HepG2 (cell line): ENCODE results near the gene UBAP1. TPM values are rescaled to one million over a fixed set of nuclear protein-coding genes. Genes with fewer than 3 reads are reported as not detected.

Experiments used
- ATAC-seq: fragments of 200-7000 bp; cut with Tn5 transposase; 3 replicates; pipeline ENCODE4 v1.9.1; 2020; ENCODE audit warnings: mild to moderate bottlenecking, moderate library complexity
- BruUV-seq: library from RNA; stranded (reverse); fragments of 400-500 nt; replicated peaks from 2 replicates; lab custom pipeline; 2021; lab: Mats Ljungman, UMichigan
- CTCF ChIA-PET: fragments of 300-600 bp; formaldehyde crosslinking; extraction: SDS; loops from one replicate; lab custom pipeline; 2021; ENCODE audit warnings: low total read pairs, inconsistent platforms, low intra/inter-chr PET ratio; lab: Yijun Ruan, JAX
- POLR2A ChIA-PET: fragments of 350-600 bp; sonication (Branson Sonifier 250); formaldehyde crosslinking; loops from one replicate; lab custom pipeline; 2020; ENCODE audit warnings: antibody characterized with exemption, inconsistent platforms; lab: Yijun Ruan, JAX
- DNase-seq: peaks from one replicate; pipeline ENCODE4 v3.0.0-alpha.2; 2015; ENCODE audit warnings: low spot score
- FAIRE-seq: peaks from 3 replicates; lab custom pipeline; 2011; peaks lifted over from hg19 to GRCh38; lab: Jason Lieb, UNC
- H2AFZ ChIP-seq: one replicate; pipeline ENCODE4 v1.6.1; 2011; ENCODE audit warnings: low read length, inconsistent platforms
- H3K27ac ChIP-seq: fragments of 300-600 bp; 3 replicates; pipeline ENCODE4 v1.8.0; 2011; ENCODE audit warnings: mixed run types, mild to moderate bottlenecking, mixed read lengths, low read length, inconsistent platforms; ENCODE audit not compliant: insufficient read depth; ENCODE audit errors: extremely low read length
- H3K27me3 ChIP-seq, 2 experiments: fragments of 200-600 bp in 1 of 2; 2 replicates in 1 of 2; 3 replicates in 1 of 2; pipeline versions ENCODE4 v1.6.0 to v1.8.0; 2011; ENCODE audit warnings: low read length in 2 of 2, mild to moderate bottlenecking in 2 of 2, moderate library complexity in 2 of 2, inconsistent platforms in 1 of 2; ENCODE audit not compliant: insufficient read depth in 2 of 2, control insufficient read depth in 1 of 2
- H3K36me3 ChIP-seq, 2 experiments: fragments of 200-600 bp in 1 of 2; replicated peaks in 1 of 2; 2 replicates in 1 of 2; 3 replicates in 1 of 2; pipeline versions ENCODE4 v1.5.1 to v1.8.0; 2011; ENCODE audit warnings: low read length in 2 of 2, inconsistent platforms in 1 of 2; ENCODE audit not compliant: insufficient read depth in 2 of 2, control insufficient read depth in 1 of 2
- H3K4me1 ChIP-seq: 2 replicates; pipeline ENCODE4 v1.5.1; 2012; ENCODE audit warnings: low read length, inconsistent platforms; ENCODE audit not compliant: insufficient read depth
- H3K4me2 ChIP-seq: 2 replicates; pipeline ENCODE4 v1.6.0; 2011; ENCODE audit warnings: low read depth, low read length, inconsistent platforms
- H3K4me3 ChIP-seq, 3 experiments: fragments of 200-600 bp in 1 of 3; sonication (generic), shearing (Covaris generic) in 1 of 3; replicated peaks in 1 of 3; 2 replicates each; pipeline ENCODE4 v1.5.1; 2011 to 2016; ENCODE audit warnings: low read length in 3 of 3, inconsistent platforms in 2 of 3, low read depth in 2 of 3, mild to moderate bottlenecking in 2 of 3, control low read depth in 1 of 3, mixed read lengths in 1 of 3; ENCODE audit not compliant: insufficient read depth in 1 of 3
- H3K79me2 ChIP-seq: one replicate; pipeline ENCODE4 v1.6.1; 2011; ENCODE audit warnings: low read length, inconsistent platforms; ENCODE audit not compliant: insufficient read depth
- H3K9ac ChIP-seq: 2 replicates; pipeline ENCODE4 v1.6.0; 2011; ENCODE audit warnings: mild to moderate bottlenecking, low read depth, low read length, inconsistent platforms; ENCODE audit not compliant: insufficient read depth
- H3K9me3 ChIP-seq: 2 replicates; pipeline ENCODE4 v1.5.1; 2012; ENCODE audit warnings: mild to moderate bottlenecking, low read length
- H4K20me1 ChIP-seq: 2 replicates; pipeline ENCODE4 v1.6.0; 2011; ENCODE audit warnings: inconsistent platforms, mild to moderate bottlenecking, low read length, moderate library complexity; ENCODE audit not compliant: insufficient read depth
- ATAD3A ChIP-seq: sonication (generic); formaldehyde crosslinking; IDR thresholded peaks from 2 replicates; pipeline ENCODE4 v1.4.0; 2020; ENCODE audit warnings: missing genetic modification reagents
- CENPBD1 ChIP-seq: sonication (generic); formaldehyde crosslinking; IDR thresholded peaks from 2 replicates; pipeline ENCODE4 v1.8.0; 2022; ENCODE audit warnings: missing genetic modification reagents, low read depth, mild to moderate bottlenecking, borderline replicate concordance
- FOXO1 ChIP-seq: sonication (generic); formaldehyde crosslinking; IDR thresholded peaks from 2 replicates; pipeline ENCODE4 v1.4.0; 2020; ENCODE audit warnings: missing genetic modification reagents
- MLXIP ChIP-seq: sonication (generic); formaldehyde crosslinking; IDR thresholded peaks from 2 replicates; pipeline ENCODE4 v1.9.0; 2021; ENCODE audit warnings: missing genetic modification reagents, borderline replicate concordance
- NR2C2 ChIP-seq: sonication (generic); formaldehyde crosslinking; IDR thresholded peaks from 2 replicates; pipeline ENCODE4 v1.4.0; 2020; ENCODE audit warnings: missing genetic modification reagents, mild to moderate bottlenecking, moderate library complexity, borderline replicate concordance
- TFE3 ChIP-seq: IDR thresholded peaks from 2 replicates; pipeline ENCODE4 v1.6.1; 2016
- ZBTB38 ChIP-seq: sonication (generic); formaldehyde crosslinking; IDR thresholded peaks from 2 replicates; pipeline ENCODE4 v1.5.1; 2020; ENCODE audit warnings: mild to moderate bottlenecking, missing genetic modification reagents
- ZNF552 ChIP-seq: sonication (generic); formaldehyde crosslinking; IDR thresholded peaks from 2 replicates; pipeline ENCODE4 v1.9.0; 2022; ENCODE audit warnings: missing genetic modification reagents, mild to moderate bottlenecking, borderline replicate concordance
- ZNF775 ChIP-seq: sonication (generic); formaldehyde crosslinking; IDR thresholded peaks from 2 replicates; pipeline ENCODE4 v1.4.0; 2020; ENCODE audit warnings: missing genetic modification reagents, mild to moderate bottlenecking, moderate library complexity, borderline replicate concordance
- WGBS: methylation state at CpG from one replicate; pipeline ENCODE4 v1.1.6; 2017; ENCODE audit warnings: low lambda C conversion rate; 5-methylcytosine and 5-hydroxymethylcytosine counted together
- in situ Hi-C: cut with HindIII; loops from 2 replicates; pipeline ENCODE4 v1.10.0; 2017; ENCODE audit warnings: low pct_unique_long_range_greater_than_20kb; ENCODE audit not compliant: extremely low pct_ligation_motif_present
- intact Hi-C: fragments of 100-400 bp; cut with micrococcal nuclease; formaldehyde crosslinking; loops from one replicate; pipeline ENCODE4 v1.10.0; 2022; ENCODE audit not compliant: unreplicated experiment
- polyA plus RNA-seq, 8 experiments: library from polyadenylated mRNA; depleted of rRNA in 3 of 8; stranded (reverse) in 7 of 8; unstranded in 1 of 8; fragments of >200 nt; fragmentation: Illumina TruSeq in 4 of 8; extraction: Trizol in 4 of 8; gene quantifications; 2 replicates each; pipeline versions ENCODE4 v1.2.1 to v1.2.3, GENCODE V29; 2011 to 2016; ENCODE audit warnings: low read depth in 4 of 8, missing spikeins in 1 of 8, mixed read lengths in 1 of 8; ENCODE audit not compliant: insufficient read depth in 1 of 8
- total RNA-seq, 5 experiments: library from RNA; depleted of rRNA; stranded (reverse); fragments of >200 nt; fragmentation: Illumina TruSeq; extraction: Trizol; gene quantifications; 2 replicates each; pipeline ENCODE4 v1.2.3, GENCODE V29; 2016; ENCODE audit warnings: low read depth in 1 of 5

The UBAP1 gene
- total and polyA plus RNA-seq, 2 of the 13 experiments (the other 11 are each of a cell fraction or from before 2014, with no cell fraction given) = 19.5 to 40.5 TPM

GRCh38 chr9:34262971-34263370 is 84.1 kb downstream of the UBAP1 start (continued):
- TF ChIP-seq MLXIP (CRISPR knock-in tag) = no peak

GRCh38 chr9:34267660-34268059 is 88.8 kb downstream of the UBAP1 start:
- Histone ChIP-seq H3K27ac (no peak overlapping the region), H4K20me1 (no peaks in the 10 kb centered on the region), H3K9me3 (no peaks in the 10 kb centered on the region), H3K4me3 (no peak overlapping the region), H3K4me2 (no peak overlapping the region), H3K79me2 (no peaks in the 10 kb centered on the region), H3K36me3 (no peaks in the 10 kb centered on the region), H3K4me1 (no peaks in the 10 kb centered on the region), H3K27me3 (no peaks in the 10 kb centered on the region), H3K9ac (no peak overlapping the region), H2AFZ (no peak overlapping the region)
- WGBS = 86% methylated on average over 1 of the region's 1 CpG
- TF ChIP-seq ATAD3A (CRISPR knock-in tag) (no peak), CENPBD1 (no peak), ZBTB38 (CRISPR knock-in tag) (no peak), ZNF775 (CRISPR knock-in tag) (no peak), TFE3 (no peak), FOXO1 (CRISPR knock-in tag) (no peak), ZNF552 (CRISPR knock-in tag) (no peak), NR2C2 (CRISPR knock-in tag) (no peak)
- no TSS peak for BruUV-seq
- intact Hi-C loops (no loop called here), in situ Hi-C loops (no loop called here)
- CTCF ChIA-PET = no interaction called here
- POLR2A ChIA-PET = no interaction called here
- no peak for DNase-seq
- ATAC-seq = no peak
- FAIRE-seq = no peak
